Testis (tissue), 3 donors: ENCODE measurements around the gene PCBP4. TPM values are rescaled to one million over a fixed set of nuclear protein-coding genes. Genes with fewer than 3 reads are reported as not detected.

Source experiments
- DNase-seq: peaks from one replicate; pipeline ENCODE4 v3.0.0-alpha.2; 2019
- H3K27ac ChIP-seq, 2 donors: fragments of 200-600 bp; sonication (generic); one replicate each; pipeline ENCODE4 v1.5.1; 2019
- H3K27me3 ChIP-seq: fragments of 200-600 bp; sonication (generic); one replicate; pipeline ENCODE4 v1.5.1; 2019
- H3K36me3 ChIP-seq: fragments of 200-600 bp; sonication (generic); one replicate; pipeline ENCODE4 v1.5.1; 2017; ENCODE audit warnings: low read depth; ENCODE audit errors: missing control alignments
- H3K4me1 ChIP-seq: fragments of 200-600 bp; sonication (generic); one replicate; pipeline ENCODE4 v1.5.1; 2019
- H3K4me3 ChIP-seq, 2 donors: fragments of 200-600 bp; sonication (generic); one replicate each; pipeline ENCODE4 v1.5.1; 2017 to 2019
- H3K9me3 ChIP-seq: fragments of 200-600 bp; sonication (generic); one replicate; pipeline ENCODE4 v1.5.1; 2017
- CTCF ChIP-seq, 3 experiments: fragments of 450-650 bp in 2 of 3; fragments of 200-600 bp in 1 of 3; sonication (generic) in 1 of 3; IDR thresholded peaks; one replicate each; pipeline ENCODE4 v1.5.1; 2016 to 2019; ENCODE audit warnings: antibody characterized with exemption in 3 of 3, mild to moderate bottlenecking in 2 of 3, moderate library complexity in 1 of 3
- POLR2A ChIP-seq: fragments of 450-650 bp; IDR thresholded peaks from one replicate; pipeline ENCODE4 v1.6.1; 2017; ENCODE audit warnings: antibody characterized with exemption, mild to moderate bottlenecking, moderate library complexity
- WGBS, 2 donors: methylation state at CpG; one replicate each; pipeline ENCODE4 v1.1.5; 2018; 5-methylcytosine and 5-hydroxymethylcytosine counted together
- intact Hi-C: fragments of 100-400 bp; cut with DNase I; formaldehyde crosslinking; loops from one replicate; pipeline ENCODE4 v1.15.1; 2023; ENCODE audit warnings: low total_unique reads
- polyA plus RNA-seq: library from polyadenylated mRNA; stranded (reverse); fragments of 350-450 nt; fragmentation: Illumina TruSeq; extraction: RNeasy Lipid Tissue Mini Kit (QIAGEN cat#74804); gene quantifications from one replicate; pipeline ENCODE4 v1.2.3, GENCODE V29; 2014; ENCODE audit warnings: low read depth, low replicate concordance; ENCODE audit not compliant: insufficient read depth
- total RNA-seq, 2 donors: library from RNA; depleted of rRNA; stranded (reverse); fragments of >200 nt; gene quantifications; one replicate each; pipeline ENCODE4 v1.2.3, GENCODE V29; 2016

The PCBP4 gene
- total and polyA plus RNA-seq, 3 donors from 2014 or later: 35.8 to 54.1 (median 47.1) TPM

- TF ChIP-seq POLR2A (no peak), CTCF (IDR thresholded peaks at IDR 0.05) (no peak)
- 92 to 100% methylated on average over 7 to 9 of the region's 10 CpGs for WGBS, 2 donors
- no peak for DNase-seq
- Histone ChIP-seq H3K9me3 (no peaks in the 10 kb centered on the region), H3K27me3 (no peaks in the 10 kb centered on the region), H3K36me3 (no peaks in the 10 kb centered on the region), H3K27ac (no peak overlapping the region), H3K4me1 (peaks cover 2% of the 10 kb centered on the region), H3K4me3 (no peak overlapping the region)
- intact Hi-C loops: no loop called here
Observed at GRCh38 chr3:51948016-51948580, 19.2 kb downstream of the PCBP4 start.

GRCh38 chr3:51947215-51947900 is 19.9 kb downstream of the PCBP4 start:
- DNase-seq: no peak
- intact Hi-C loops: no loop called here
- Histone ChIP-seq H3K4me3 (no peak overlapping the region), H3K27me3 (no peaks in the 10 kb centered on the region), H3K36me3 (no peaks in the 10 kb centered on the region), H3K27ac (no peak overlapping the region), H3K4me1 (peaks cover 9% of the 10 kb centered on the region), H3K9me3 (no peaks in the 10 kb centered on the region)
- TF ChIP-seq CTCF (IDR thresholded peaks at IDR 0.05): no peak
- no peak for TF ChIP-seq POLR2A
- WGBS, 2 donors: 78 to 85% methylated on average over 12 to 13 of the region's 13 CpGs

GRCh38 chr3:51946796-51947195 is 20.5 kb downstream of the PCBP4 start:
- no peak for TF ChIP-seq POLR2A
- TF ChIP-seq CTCF (IDR thresholded peaks at IDR 0.05): no peak
- Histone ChIP-seq H3K9me3 (no peaks in the 10 kb centered on the region), H3K36me3 (no peaks in the 10 kb centered on the region), H3K27ac (no peak overlapping the region), H3K4me3 (no peak overlapping the region), H3K27me3 (no peaks in the 10 kb centered on the region), H3K4me1 (peaks cover 11% of the 10 kb centered on the region)
- intact Hi-C loops: no loop called here
- 92% methylated on average over 4 of the region's 4 CpGs for WGBS, 2 donors
- no peak for DNase-seq

GRCh38 chr3:51945926-51946705 is 21.1 kb downstream of the PCBP4 start:
- Histone ChIP-seq H3K36me3 (no peaks in the 10 kb centered on the region), H3K4me1 (peaks cover 13% of the 10 kb centered on the region), H3K27me3 (no peaks in the 10 kb centered on the region), H3K27ac (no peak overlapping the region), H3K4me3 (no peak overlapping the region), H3K9me3 (no peaks in the 10 kb centered on the region)
- no peak for DNase-seq
- TF ChIP-seq CTCF (IDR thresholded peaks at IDR 0.05) (no peak), POLR2A (no peak)
- intact Hi-C loops: no loop called here
- 89 to 95% methylated on average over 14 of the region's 14 CpGs for WGBS, 2 donors
